Amniotic epithelial cell (primary cell): ENCODE measurements around the gene ITPKA.

ENCODE experiments used
- DNase-seq: peaks from one replicate; pipeline ENCODE4 v3.0.0-alpha.2; 2010; ENCODE audit warnings: low read depth

ITPKA gene

DNA sequence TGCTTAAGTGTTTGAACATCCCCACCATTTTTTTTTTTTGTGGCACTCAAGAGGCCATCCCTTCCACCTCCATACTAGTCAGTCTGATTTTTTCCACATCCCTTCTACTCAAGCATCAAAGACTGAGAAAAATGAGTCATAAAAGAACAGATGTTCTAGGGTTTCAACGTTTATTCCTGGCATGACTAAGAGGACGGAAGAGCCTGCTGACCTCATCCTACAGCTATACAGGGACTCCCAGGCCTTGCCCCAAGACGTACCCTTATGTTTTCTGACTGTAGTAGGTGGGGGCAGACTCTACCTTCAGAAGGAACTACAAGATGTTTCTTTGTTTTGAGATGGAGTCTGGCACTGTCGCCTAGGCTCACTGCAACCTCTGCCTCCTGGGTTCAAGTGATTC is 3.3 kb upstream of the ITPKA start:
- peak; percentile 97 for DNase-seq

DNA sequence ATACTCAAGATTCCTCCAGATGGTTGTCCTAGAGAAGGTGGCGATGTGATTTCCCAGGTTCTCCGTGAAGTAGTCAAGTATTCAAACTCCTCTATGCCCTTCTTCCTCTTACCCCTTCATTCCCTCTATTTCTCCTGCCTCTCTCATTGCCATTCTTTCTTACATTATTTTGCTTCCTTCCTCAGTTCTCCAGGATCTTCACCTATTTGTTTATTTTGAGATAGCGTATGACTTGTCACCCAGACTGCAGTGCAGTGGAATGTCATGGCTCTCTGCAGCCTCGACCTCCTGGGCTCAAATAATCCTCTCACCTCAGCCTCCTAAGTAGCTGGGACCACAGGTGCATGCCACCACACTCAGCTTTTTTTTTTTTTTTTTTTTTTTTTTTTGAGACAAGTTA is 1.8 kb upstream of the ITPKA start:
- no peak for DNase-seq

DNA sequence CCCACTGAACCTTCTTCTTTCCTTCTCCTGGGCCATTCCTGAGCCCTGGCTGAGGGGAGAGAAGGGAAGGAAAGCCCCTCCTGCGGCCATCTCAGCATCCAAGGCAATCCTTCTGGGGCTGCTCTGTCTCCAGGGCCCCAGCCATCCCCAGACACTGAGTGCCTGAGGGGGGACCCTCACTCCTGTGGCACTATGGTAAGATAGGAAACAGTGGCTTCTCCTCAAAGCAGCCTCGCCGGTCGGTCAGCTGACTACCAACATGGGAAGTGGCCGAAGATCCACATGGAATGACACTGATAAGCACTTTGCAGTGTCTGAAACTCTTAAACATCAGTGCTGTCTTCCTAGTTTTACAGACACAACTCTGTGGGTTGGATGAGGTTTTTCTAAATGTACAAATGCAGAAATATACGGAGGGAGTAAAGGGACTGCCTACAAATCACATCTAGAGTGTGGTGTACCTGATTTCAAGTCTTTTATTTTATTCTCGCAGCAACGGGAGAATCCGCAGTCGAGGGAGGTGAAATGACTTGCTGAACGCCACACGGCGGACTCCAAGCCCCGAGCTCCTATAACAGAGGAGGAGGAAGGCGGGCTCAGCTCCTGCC is 973 bp upstream of the ITPKA start:
- peak; percentile 21 for DNase-seq

DNA sequence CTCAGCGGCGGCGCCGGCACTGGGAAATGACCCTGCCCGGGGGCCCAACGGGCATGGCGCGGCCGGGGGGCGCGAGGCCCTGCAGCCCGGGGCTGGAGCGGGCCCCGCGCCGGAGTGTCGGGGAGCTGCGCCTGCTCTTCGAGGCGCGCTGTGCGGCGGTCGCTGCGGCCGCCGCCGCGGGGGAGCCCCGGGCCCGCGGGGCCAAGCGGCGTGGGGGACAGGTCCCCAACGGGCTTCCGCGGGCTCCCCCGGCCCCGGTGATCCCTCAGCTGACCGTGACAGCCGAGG is 172 bp downstream of the ITPKA start:
- DNase-seq, result no peak

DNA sequence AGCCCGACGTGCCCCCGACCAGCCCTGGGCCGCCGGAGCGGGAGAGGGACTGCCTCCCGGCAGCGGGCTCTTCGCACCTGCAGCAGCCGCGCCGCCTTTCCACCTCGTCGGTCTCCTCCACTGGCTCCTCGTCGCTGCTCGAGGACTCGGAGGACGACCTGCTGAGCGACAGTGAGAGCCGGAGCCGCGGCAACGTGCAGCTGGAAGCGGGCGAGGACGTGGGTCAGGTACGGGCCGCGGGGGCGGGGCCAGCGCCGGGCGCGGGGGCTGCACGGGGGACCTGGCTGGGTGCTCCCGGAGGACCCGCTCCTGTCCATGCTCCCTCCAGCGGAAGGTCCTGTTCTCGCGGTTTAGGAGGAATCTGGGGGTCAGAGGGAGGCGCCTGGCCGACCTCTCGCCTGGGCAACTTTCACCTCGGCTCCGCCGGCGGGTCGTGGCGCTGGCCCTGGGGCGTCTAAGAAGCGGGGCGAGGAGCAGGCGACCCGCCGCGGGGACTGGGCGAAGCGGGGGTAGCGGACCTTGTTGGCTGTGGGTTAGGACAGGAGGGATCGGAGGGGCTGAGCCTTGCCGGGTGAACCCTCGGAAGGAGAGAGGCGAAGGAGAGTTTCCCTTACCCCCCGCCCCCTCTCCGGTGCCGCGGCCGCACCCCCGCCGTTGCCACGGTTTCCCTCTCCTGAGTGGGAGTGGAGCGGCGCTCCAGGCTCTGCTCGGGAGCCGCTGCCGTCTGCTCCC is 682 bp downstream of the ITPKA start:
- DNase-seq, result no peak

DNA sequence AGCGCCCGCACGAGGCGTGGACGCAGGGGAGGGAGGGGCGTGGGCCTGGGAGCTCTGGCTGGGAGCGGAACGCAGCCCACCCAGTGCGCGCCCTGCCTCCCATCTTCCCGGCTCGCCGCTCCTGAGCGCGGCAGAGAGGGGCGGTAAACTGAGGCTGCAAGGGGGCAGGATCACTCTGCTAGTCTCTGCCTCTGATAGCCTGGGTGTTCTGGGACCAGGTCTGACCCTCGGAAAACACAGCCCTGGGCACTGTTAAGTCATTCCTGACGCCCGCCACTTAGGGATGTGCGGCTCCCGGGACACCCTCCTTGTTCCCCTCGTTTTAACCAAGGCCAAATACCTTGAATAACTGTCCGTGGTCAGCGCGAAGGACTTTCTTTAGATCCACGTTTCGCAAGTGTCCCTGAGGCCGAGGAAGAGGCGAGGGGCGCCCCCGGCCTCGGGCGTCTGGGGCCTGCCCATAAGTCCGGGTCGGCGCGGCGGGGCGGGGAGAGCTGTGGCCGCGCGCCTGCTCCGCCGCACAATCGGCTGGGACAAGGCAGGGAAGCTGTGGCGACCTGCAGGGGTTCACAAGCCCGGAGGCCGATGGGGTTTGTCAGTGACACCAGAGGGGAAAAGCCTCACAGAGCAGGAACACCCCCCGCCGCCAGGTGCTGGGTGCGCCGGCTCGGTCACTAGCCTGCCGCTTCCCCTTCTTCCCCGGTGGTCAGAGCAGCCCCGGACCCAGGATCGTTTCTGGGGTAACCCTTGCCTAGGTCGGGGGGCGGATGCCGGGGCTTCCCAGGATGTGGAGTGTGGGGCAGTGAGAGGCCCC is 1.5 kb downstream of the ITPKA start:
- no peak for DNase-seq

DNA sequence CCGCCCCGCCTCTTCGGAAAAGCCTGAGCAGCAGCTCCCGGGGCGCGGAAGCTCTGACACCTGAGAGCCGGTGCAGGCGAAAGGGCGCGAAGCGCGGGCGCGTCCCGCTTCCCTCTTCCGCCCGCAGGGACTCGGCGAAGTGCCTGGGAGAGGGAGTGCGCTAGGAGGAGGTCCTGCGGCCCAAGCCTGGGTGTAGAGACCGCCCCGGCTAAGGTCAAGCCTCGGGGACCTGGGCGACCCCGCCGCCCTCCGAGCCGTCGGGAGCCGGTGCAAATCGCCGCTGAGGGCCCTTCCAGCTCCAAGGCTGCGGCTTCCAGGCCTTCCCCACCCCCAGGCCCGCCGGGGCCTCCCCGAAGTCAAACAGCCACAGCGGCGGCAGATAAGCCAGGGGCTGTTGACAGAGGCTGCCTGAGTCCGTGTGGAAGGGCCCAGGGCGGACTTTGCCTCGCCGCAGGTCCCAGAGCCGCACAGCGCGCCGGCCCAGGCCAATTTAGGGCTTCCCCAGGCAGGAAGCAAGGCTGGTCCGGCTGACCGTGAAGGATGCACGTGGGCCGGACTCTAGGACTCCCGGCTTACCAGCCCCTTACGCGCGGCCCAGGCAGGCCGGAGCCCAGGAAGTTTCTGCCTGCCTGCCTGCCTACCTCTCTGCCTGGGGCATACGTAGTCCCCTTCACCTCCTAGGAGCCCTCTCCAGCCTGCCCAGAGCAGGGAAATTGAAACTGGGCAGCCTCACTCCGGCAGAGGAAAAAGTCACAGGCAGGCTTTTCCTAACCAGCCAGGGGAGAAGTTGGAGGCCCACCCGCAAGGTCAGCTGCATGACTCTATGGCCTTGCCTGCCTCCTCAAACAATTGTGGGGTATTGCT is 2.3 kb downstream of the ITPKA start:
- DNase-seq, result no peak

DNA sequence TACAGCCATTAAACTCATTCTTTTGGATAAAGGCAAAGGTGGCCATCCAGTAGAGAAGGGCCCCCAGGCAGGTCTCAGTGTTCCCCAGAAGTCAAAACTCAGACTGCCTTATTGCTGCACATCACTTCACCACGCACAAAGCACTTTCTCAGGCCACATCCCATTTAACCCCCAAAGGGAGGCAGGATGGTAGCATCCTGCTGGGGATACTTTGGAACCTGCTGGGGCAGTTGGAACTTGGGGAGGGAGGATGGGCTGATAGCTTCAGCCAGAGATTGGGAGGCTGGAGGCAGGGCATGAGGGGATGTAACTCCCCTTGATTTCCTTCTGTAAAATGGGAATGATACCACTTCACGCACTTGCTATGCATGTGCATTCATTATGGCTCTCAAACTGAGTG is 5.0 kb downstream of the ITPKA start:
- DNase-seq, result no peak

DNA sequence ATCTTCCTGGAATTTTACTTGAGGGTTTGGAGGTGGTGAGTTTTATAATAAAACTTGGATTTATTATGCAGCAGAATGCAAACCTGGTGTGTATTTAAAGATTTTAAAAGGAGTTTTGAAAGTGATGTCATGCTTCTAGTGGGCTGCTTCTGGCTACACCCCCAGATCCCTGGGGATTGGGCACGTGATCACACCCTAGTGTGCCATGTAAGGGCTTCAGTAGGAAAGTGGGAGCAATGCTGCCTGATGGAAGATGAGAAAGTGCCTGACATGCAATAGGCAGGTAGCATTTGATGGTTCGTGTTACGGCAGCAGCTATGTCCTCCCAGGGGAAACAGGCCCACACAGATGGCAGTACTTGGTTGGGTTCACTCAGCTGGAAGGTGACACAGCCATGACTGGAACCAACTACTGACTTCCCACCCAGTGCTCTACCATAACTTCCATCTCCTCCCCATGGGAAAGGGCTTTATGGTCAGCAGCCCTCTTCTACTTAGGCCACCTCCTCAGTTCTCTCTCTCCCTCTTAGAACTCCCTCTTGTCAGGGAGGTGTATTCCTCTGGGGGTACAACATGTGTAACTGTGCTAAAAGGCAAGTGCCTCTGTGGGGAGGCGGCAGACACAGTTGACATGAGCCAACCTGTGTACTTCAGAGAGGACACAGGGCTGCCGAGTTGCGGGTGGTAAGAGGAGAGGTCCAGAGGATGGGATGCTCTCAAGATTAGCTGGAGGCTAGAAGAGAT is 5.6 kb downstream of the ITPKA start:
- no peak for DNase-seq

DNA sequence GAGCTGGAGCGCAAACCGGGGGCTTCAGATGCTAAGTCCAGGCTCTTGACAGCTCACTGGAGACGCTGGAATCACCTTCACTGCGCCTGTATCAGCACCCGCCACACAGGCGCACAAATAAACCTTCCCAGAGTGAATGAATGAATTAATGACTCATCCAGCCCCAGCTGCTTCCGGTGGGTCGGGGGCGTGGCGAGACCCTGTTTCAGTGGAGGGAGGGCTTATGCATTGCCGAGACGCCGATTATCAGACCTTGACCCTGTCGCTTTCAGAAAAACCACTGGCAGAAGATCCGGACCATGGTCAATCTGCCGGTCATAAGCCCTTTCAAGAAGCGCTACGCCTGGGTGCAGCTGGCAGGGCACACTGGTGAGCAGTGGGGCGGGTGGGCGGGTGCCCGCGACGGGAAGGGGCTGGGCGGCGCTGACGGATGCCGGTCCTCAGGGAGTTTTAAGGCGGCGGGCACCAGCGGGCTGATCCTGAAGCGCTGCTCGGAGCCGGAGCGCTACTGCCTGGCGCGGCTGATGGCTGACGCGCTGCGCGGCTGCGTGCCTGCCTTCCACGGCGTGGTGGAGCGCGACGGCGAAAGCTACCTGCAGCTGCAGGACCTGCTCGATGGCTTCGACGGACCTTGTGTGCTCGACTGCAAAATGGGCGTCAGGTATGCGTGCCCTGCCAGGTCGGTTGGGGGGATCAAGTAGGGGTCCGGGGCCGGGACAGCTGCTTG is 7.7 kb downstream of the ITPKA start:
- no peak for DNase-seq

DNA sequence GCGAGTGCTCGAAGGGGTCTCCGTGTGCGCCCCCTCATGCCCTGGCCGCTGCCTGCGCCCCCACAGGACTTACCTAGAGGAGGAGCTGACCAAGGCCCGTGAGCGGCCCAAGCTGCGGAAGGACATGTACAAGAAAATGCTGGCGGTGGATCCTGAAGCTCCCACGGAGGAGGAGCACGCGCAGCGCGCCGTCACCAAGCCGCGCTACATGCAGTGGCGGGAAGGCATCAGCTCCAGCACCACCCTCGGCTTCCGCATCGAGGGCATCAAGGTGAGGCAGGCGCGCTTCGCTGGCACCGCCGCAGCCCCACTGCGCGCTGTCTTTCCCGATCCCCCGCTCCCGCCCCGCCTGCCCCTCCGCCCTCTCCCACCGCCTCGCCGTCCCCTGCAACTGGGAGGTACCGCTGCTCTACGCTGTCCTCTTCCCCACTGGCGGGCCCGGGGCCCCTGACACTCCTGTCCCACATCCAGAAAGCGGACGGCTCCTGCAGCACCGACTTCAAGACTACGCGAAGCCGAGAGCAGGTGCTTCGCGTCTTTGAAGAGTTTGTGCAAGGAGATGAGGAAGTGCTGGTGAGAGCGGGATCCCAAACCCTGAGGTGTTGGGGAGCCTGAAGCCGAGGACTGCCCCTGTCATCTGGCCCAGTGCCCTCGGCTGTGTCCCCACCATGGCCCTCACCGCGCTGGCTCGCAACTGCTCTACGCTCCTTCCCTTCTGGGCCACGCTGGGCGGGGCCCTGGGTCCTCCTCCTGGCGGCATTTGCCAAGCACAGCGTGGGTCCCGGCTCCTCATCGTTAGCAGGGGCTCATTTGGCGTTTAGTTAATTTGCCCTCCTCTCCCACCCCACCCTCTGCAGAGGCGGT is 8.5 kb downstream of the ITPKA start:
- no peak for DNase-seq

DNA sequence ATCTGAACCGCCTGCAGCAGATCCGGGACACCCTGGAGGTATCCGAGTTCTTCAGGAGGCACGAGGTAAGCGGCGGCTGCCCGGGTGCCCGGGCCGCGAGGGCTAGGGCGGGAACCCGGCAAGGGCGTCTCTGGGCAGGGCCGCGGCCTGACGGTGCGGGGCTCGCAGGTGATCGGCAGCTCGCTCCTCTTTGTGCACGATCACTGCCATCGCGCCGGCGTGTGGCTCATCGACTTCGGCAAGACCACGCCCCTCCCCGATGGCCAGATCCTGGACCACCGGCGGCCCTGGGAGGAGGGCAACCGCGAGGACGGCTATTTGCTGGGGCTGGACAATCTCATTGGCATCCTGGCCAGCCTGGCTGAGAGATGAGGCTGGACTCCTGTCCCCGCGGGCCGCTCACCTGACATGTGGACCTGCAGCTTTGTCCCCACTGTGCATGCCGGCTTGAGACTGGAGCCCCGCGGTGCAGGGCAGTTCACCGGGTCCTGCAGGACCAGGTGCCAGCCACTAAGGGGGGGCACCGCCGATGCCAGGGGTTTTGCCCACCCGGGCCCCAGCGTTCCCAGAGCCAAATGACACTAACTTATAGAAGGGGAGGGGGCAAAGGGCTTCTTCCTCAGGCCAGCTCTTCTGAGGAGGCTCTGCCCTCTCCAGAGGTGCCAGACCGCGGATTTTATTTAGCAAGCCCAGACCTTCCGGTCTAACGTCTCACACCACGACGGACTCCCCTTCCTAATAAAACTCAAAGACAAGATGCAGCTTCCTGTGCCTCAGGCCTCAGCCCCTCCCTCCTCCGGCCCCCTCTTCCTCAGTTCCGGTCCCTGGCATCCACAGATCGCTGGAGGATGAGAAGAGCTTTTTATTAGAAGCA is 9.4 kb downstream of the ITPKA start:
- DNase-seq, result no peak

DNA sequence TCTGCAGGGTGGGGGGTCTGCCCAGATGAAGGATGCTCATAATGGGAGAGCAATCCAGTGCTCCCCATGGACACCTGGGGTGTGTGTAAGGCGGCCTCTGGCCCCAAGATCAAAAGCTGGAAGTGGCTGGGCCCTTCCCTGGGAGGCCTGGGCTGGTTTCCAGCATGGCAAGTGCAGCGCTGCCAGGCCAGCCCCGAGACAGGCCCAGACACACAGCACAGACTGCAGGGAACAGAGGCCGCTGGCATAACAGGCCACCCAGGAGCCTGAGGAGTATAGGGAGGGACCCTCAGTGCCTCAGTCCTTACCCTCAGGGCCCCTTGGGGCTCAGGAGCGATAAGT is 10.0 kb downstream of the ITPKA start:
- no peak for DNase-seq

DNA sequence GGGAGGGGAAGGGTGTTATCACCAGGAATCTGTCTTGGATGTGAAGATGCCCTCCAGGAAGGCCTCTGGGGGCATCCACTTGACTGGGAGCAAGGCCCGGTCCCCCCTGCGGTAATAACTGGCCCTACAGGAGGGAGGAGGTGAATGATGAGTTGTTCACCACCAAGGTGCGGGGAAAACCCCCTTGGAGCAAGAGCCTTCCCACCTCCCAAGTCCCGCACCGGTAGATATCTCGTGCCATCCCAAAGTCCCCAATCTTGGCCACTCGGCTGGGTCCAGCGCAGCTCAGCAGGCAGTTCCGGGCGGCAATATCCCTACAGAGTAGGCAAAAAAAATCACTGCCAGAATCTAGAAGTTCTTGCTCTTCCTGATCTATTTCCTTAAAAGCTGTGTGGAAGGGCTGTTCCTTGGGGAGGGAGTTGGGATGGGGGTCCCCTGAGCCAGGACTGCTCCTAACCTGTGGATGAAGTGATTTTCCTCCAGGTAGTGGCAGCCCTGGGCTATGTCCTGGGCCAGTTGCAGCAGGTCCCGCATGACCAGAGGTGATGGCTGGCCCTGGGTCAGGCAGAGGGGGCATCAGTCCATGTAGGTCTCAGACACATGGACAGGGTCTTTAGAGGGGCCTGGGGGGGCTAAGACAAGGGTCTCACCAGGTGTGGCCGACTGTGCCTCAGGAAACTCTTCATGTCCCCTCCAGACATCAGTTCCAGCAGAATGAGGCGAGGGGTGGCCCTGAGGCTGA is 11.2 kb downstream of the ITPKA start:
- no peak for DNase-seq

DNA sequence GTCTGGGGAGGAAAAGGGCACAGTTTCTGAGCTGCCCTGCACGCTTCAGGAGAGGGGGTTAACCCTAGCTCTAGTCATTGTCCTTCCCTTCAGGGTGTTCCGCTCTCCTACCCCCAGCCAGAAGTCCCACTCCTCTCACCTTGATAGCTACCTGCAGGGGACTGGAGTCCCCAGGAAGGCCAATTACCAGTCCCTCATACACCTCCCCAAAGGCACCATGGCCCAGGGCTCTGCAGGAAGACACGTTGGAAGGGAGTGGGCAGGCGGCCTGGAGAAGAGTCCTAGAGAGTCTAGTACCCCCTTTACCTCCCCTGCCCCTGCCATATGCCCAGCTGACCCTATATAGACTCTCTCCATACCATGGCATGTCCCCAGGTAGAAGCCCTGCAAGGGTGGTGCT is 12.1 kb downstream of the ITPKA start:
- DNase-seq, result no peak

DNA sequence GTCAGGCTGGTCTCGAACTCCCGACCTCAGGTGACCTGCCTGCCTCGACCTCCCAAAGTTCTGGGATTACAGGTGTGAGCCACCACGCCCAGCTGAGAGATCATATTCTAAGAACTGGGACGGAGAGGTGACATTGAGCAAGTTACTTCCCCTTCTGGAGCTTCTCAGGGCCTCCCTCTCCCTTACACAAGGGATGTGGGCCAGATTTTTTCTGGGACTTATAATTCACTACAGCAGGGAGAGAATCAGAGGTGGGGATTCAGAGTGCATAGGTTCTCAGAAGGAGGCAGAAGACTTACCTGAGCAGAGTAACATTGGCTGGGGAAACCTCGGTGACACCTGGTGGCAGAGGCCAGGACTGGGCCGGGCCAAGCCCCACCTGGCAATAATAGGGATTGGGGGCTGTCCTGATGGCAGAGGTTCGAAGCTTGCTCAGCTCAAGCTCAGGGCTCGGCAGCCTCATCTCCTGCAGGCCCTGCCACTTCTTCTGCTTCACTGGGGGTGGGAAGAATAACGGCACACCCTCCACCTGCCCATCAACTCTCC is 13.2 kb downstream of the ITPKA start:
- DNase-seq, result no peak

DNA sequence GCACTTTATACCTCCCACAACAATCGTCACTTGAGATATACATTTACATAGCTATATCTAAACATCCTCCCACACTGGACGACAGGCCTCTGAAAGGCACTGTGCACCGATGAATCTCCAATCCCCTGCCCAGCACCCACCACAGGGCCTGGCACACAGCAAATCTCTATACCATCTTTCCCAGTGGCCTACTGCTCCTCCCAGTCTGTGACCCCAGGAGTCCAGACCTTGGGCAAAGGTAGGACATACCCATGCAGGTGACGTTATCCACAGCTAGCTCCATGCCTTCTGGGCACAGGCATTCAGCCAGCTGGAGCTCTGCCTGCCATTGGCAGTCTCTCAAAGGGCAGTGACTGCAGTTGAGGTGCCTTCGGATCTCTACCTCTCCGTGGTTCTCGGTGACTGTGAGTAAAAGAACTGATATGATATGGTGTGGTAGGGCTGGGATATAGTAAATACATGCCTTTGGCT is 14.2 kb downstream of the ITPKA start:
- no peak for DNase-seq

DNA sequence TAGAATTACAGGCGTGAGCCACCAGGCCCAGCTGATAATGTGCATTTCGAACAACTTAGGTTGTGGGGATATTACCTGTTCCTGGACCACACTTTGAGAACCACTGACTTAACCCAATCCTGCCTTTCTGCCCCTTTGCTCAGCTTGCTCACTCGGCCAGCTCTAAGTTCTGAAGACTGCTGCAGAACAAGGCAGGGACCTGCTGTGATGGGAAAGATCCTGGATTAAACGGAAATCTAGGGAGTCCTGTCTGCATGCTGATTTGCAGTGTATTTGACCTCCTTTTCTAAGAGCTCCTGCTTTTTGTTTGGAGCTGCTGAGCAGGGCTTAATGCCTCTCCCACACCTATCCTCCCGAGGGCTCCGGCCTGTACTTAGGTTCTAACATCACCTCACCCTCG is 17.1 kb downstream of the ITPKA start:
- no peak for DNase-seq
